Endometrial microvascular endothelial cells (primary cell): ENCODE results near the gene ZPLD1. TPM values are rescaled to one million over a fixed set of nuclear protein-coding genes. Genes with fewer than 3 reads are reported as not detected.

Experiments
- in situ Hi-C: cut with HindIII; loops from 2 replicates; pipeline ENCODE4 v1.10.0; 2017; ENCODE audit warnings: low sequenced_read_pairs, low pct_unique_long_range_greater_than_20kb; ENCODE audit errors: inconsistent ontology term
- total RNA-seq: library from RNA; depleted of rRNA; stranded (reverse); fragments of >200 nt; gene quantifications from one replicate; pipeline ENCODE4 v1.2.3, GENCODE V29; 2015; ENCODE audit errors: inconsistent ontology term

ZPLD1 gene
- total RNA-seq, 1 donor from 2014 or later = not detected

- in situ Hi-C loops = no loop called here
These were observed 76.8 kb downstream of the ZPLD1 start for GRCh38 chr3:102511639-102512038.

GRCh38 chr3:102512734-102513504 lies 78.1 kb downstream of the ZPLD1 start:
- in situ Hi-C loops = no loop called here

- in situ Hi-C loops = no loop called here
These were observed 79.4 kb downstream of the ZPLD1 start for GRCh38 chr3:102514241-102514640.

- in situ Hi-C loops = no loop called here
These were observed 86.4 kb downstream of the ZPLD1 start for GRCh38 chr3:102521246-102521645.

GRCh38 chr3:102525624-102526023 lies 90.8 kb downstream of the ZPLD1 start:
- in situ Hi-C loops = loop anchor here (25.0 kb wide), 1 partner anchor 713 kb away; no protein-coding TSS in a partner anchor

- in situ Hi-C loops = loop anchor here (25.0 kb wide), 1 partner anchor 715 kb away; no protein-coding TSS in a partner anchor
These were observed 92.0 kb downstream of the ZPLD1 start for GRCh38 chr3:102526865-102527264.

- in situ Hi-C loops = loop anchor here (25.0 kb wide), 1 partner anchor 716 kb away; no protein-coding TSS in a partner anchor
These were observed 93.9 kb downstream of the ZPLD1 start for GRCh38 chr3:102528727-102529126.
